ENCODE data around the gene SH2B3.

The SH2B3 gene

DNA sequence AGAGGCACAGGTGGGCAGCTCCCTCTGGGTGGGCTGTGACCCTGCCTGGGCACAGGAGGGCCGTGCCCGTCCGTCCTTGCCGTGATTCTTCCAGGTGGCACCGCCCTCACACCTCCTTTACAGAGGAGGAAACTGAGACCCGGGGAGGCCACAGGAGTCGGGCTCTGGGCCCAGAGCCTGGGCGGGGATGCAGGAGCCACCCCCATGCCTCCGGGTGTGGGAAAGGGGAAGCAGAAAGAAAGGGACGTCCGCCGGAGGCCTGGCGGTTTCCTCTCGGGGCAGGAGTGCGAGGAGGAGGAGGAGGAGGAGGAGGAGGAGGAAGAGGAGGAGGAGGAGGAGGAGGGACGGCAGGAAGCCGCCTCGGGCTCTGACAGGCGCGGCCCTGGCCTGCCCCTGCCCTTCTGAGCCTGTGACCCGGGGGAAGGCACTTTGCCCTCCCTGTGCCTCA, 23.0 kb downstream of the SH2B3 start:
- DNase-seq = peak; percentile 71

DNA sequence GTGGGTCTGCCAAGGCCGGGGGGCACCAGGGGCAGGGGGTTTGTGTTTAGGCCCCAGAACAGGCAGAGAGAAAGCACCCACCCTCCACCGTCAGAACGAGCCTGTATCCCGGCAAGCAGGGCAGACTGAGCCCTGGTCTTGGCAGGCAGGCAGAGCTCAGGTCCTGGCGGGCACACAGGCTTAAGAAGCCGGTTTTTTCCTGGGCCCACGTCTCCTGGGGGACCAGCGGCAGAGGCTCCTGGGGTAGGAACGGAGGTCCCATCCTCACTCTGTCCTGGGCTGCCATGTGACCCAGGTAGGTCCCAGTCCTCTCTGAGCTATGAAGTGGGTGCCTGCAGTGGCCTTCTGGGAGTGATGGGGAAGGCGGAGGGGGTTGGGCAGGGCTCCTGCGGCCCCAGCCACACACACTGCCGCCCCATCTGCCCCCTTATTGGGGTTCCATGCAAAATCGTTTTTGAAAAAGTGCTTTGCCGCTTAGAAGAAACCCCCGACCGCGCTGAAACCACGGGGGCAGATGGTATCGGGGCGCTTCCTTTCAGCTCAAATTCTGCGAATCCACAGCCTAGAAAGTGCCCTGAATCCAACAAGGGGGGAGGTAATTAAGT, 24.2 kb downstream of the SH2B3 start:
- peak; percentile 86 for DNase-seq

DNA sequence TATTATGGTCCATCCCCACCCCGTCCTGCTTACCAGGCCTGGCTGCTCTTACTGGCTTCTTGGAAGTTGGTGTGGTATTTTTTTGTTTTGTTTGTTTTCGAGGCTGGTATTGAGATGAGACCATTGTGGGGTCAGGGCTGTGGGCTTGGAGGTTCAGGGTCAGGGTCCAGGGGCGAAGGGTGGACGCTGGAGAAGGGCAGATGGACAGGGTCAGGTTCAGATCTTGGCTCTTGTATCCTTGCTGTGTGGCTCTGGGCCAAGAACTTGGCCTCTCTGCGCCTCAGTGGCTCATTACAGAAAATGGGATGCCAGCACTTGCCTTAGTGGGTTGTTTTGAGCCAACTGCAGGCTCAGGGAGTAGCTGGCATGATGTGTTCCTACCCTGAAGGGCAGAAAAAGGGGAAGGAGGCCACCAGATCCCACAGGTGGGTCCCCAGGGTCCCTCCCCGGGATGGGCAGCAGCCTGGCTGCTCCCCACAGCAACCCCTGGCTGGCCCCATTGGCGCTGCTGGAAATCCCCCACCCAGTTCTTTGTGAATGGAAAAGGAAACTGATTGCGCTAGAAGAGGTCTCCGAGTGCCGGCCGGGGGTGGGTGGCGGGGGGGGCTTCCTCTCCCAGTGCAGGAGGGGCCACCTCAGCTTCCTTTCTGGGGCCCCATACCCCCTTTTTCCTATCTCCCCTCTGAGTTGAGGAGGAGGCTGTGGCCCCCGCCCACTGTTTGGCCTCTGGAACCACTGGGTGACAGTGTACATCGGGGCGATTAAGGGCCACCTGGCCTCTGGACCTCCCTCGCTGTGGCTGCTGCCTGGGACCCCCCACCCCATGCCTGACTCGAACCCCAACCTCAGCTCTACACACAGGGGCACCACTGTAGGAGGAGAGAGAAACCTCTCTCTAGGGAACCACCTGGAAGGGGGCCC, 25.0 kb downstream of the SH2B3 start:
- DNase-seq = peak; percentile 36

DNA sequence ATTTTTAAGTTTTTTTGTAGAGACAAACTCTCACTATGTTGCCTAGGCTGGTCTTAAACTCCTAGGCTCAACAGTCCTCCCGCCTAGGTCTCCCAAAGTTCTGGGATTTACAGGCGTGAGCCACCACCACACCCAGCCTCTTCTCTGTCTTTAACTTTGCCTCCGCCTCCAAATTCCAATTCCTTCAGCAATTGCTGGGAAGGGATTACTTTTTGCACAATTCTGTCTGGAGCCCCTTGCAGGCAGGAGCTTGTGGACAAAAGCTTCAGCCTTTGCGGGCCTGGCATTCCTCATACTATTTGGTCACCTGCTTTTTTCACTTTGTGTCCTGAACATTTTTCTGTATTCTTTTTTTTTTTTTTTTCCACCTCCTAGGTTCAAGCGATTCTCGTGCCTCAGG, 26.0 kb downstream of the SH2B3 start:
- DNase-seq = no peak

- DNase-seq = no peak
These were observed 28.3 kb downstream of the SH2B3 start for GRCh38 chr12:111434049-111434448.

- DNase-seq = peak; percentile 57
These were observed 29.1 kb downstream of the SH2B3 start for GRCh38 chr12:111434680-111435338.

DNA sequence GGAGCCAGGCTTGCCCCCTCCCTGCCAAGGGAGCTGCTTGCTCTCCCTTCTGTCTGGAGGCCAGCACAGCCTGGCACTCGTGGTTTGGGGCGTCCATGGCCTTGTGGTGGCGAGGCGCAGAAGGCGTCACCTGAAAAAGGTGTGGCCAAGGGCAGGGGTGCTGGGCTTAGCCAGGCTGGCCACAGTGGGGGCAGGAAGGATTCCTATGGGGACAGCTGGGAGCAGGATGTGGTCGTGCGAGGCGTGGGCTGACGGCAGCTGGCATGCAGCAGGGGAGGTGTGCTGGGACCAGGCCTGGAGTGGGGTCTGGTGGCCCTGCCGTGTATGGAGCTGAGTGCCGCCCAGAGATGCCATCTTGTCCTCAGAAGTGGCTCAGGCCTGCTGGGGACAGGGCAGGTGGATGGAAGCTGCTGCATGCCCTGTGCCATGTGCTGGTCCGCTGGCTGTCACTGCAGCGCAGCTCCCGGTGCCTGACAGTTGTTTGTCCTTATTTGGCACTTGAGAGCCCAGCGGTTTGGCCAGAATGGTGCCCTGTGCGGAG, 30.0 kb downstream of the SH2B3 start:
- DNase-seq = peak; percentile 33

- no peak for DNase-seq
These were observed 30.5 kb downstream of the SH2B3 start for GRCh38 chr12:111436266-111436665.

GRCh38 chr12:111436811-111437210, 31.1 kb downstream of the SH2B3 start:
- no peak for DNase-seq

DNA sequence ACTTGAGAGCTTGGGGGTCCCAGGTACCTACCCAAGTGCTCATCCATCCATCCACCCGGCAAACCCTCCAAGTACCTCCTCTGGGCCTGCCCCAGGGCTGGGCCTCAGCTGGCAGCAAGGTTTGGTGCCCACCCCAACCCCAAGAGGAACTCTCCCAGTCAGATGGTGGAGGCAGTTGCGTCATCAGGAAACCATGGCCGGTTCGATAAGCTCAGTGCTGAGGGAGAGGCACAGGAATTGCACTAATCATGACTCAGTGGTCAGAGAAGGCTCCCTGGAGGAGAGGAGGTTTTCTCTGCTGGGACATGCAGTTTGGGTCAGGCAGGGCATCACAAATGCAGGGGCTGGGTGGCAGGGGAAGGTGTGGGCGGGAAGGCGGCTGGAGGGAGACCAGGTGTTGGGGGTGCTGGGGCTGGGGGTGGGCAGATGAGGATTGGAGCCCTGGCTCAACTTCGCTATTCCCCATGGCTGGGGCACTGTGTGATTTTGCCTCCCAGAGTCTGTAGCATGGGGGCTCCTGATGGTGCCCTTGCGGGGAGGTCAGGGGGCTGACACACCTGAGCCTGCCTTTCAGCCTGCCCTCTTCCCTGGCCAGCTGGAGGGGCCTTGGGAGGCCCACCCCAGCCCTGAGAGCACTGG, 32.2 kb downstream of the SH2B3 start:
- DNase-seq = peak; percentile 94

GRCh38 chr12:111438481-111438880, 32.8 kb downstream of the SH2B3 start:
- DNase-seq = peak; percentile 87

DNA sequence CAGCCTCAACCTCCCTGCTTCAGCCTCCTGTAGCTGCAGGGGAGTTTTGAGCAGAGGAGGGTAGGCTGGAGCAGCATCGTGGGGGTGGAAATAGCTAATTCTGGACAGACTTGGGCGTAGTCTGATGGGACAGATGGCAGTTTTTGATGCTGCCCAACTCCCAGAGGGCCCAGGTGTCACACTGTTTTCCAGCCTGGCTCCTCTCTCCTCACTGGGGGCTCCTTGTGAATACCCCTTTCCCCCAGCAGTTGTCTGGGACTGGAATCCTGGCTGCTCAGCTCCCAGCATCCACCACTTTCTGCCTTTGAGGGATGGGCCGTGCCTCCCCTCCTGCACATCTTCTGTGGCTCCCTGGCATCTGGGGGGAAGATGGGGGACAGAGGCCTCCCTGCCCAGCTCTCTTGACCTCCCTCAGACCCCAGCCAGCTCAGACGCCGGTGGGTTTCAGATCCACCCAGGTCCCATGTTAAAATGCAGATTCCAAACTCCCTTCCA, 34.0 kb downstream of the SH2B3 start:
- peak; percentile 45 for DNase-seq

DNA sequence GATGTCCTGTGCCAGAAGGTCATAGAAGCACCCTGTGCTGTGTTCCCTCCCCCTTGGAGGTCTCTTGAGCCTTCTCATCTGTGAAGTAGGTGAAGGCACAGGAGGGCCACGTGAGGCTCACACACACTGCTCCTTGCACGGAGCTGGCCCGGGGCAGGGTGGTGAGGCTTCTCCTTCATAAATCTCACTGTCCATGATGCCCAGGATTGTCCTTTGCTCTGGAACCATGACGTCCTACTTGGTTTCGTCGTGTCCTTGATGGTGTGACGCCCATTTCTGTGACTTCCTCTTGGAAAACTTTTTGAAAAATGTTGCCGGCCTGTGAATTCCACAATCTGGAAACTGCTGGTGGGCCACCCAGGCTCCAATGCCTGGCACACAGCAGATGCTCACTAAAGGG, 34.4 kb downstream of the SH2B3 start:
- DNase-seq = no peak

GRCh38 chr12:111440631-111441030, 34.9 kb downstream of the SH2B3 start:
- no peak for DNase-seq

DNA sequence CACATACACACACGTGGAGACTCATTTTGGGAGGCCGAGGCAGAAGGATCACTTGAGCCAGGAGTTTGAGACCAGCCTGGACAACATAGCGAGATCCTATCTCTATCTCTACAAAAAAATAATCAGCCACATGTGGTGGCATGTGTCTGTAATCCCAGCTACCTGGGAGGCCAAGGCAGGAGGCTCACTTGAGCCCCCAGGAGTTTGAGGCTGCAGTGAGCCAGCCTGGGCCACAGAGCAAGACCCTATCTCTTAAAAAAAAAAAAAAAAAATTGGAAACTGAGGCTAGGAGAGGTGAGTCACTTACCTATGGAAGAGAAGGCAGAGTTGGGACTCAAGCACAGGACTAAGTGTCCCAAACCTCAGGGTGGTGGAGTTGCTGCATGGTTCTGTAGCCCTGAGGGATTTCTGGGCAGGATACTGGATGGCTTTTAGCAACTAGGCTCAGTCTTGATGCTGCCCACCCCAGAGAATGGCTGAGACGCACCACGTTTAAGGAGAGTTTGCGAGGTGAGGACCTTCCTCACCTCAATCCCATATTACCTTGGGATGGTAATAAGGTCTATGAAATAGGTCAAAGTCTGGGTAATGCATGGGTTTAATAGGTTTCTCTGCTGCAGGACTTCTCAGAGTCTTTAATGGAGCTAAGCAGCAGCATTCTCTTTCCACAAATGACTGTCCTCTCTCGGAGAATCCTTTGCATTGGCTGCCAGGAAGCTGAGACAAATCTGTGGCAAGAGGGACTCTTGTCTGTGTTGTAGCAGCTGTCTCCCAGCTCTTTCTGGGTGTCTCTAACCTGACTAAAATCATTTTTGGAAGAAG, 35.6 kb downstream of the SH2B3 start:
- no peak for DNase-seq

DNA sequence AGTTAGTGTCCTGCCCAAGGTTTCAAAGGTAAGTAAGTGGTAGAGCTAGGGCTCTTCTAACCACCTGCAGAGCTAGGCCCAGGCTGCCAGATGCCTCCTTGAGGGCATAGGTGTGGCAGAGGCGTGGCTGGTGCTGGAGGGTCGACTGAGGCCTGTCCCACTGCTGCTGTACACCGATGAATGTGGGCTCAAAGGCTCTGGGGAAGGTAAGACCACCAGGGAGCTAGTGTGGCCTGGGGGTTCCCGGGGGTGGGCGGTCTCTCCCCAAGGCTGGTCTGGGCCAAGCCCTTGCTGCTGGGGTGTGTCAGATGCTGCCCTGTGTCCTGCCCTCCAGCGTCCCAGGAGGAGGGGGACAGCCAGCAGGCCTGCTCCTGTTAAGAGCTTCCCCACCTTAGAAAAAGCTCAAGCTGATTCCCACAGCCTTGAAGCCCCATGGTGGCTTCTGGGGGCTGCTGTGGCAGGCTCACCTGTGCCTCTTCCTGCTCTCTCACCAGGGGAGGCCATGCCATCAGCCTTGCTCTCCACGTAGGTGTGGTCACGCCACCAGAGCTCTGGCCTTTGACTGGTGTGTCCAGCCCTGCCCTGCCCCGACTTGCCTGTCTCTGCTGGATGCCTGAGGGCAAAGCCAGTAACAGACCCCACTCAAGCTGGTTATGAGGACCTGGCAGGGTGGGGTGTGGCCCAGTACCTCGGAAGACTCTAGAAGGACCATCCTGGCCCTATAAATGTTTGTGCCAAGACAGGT, 36.8 kb downstream of the SH2B3 start:
- no peak for DNase-seq

DNA sequence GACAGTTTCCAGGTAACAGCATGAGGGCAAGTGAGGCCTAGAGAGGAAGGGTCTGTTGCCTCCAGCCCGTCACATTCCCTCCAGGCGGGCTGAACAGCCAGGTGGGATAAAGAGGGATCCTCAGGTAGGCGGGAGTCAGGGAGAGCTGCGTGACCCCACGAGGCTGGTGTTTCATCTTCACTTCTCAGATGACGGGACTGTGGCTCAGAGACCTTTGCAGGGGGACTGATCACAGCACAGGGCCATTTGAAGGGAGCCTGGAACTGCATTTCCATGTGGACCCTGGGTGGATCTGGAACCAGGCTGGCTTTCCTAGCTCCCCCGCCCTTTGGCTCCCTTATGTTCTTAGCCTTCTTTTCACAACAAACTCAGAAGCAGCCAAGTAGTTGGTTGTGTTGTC, 37.4 kb downstream of the SH2B3 start:
- DNase-seq = no peak

DNA sequence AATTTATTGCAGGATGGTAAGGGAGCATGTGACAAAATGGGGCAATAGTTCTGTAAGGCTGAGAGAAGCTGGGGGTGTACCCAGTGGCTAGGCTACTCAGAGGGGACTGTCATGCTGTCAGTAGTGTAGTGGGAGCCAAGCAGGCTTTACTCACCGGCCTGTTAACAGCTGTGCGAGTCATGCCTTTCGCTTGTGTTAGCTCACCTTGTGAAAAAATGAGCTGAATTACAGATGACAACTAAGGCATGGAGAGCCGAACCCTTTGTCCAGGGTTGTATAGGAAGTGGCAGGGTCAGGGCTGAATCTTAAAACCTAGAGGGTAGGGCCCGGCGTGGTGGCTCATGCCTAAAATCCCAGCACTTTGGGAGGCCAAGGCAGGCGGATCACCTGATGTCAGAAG, 37.9 kb downstream of the SH2B3 start:
- DNase-seq = peak; percentile 39

GRCh38 chr12:111444314-111444924, 38.7 kb downstream of the SH2B3 start:
- DNase-seq = no peak

DNA sequence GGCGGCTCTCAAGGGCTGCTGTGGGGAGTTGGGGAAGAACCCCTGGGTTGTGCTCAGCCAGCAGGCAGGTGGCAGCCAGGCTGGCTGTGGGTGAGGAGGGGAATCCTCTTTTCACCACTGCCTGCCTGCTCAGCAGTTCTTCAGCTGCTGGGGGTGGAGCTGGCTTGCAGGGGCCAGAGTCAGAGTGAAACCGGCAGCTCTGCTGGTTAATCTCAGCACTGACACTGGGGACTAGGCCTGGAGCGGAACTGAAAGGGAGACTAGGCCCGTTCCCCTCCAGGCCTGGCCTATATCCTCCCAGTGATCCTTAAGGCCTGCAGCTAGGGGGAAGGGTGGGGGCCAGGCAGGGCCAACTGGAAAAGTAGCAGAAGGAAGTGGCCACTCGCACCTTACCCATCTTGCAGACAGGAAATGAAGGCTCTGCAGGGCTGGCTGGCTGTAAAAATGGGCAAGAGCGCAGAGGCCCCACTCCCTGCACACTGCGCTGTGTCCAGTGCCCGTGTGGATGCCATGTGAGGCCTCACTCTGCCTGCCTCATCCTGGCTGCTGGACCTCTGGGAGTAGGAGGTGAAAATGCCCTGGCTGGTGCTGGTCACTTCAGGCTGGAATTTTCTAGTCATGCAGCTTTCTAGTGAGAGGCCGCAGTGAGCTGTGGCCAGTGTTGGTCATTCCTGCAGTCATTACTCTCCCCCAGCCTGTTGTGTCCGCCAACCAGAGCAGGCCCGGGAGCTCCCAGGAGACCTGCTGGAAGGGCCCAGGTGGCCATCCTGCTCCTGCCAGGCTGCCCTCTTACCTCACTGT, 39.4 kb downstream of the SH2B3 start:
- peak; percentile 74 for DNase-seq

All from hematopoietic multipotent progenitor cell treated with erythropoietin and hydrocortisone succinate and interleukin-3 and kit ligand, for 6 days (in vitro differentiated cells).